NCI-H2029 (cell line): Measurements from ENCODE around the gene MAPK6.
"Not testable (repeated sequence)": the region's sequence is repeated elsewhere in the genome, so short reads cannot be mapped to it uniquely, and the experiment has no call there.

Source experiments
- DNase-seq: peaks from one replicate; lab custom pipeline; 2025; lab: John Stamatoyannopoulos, UW

Gene MAPK6

DNA sequence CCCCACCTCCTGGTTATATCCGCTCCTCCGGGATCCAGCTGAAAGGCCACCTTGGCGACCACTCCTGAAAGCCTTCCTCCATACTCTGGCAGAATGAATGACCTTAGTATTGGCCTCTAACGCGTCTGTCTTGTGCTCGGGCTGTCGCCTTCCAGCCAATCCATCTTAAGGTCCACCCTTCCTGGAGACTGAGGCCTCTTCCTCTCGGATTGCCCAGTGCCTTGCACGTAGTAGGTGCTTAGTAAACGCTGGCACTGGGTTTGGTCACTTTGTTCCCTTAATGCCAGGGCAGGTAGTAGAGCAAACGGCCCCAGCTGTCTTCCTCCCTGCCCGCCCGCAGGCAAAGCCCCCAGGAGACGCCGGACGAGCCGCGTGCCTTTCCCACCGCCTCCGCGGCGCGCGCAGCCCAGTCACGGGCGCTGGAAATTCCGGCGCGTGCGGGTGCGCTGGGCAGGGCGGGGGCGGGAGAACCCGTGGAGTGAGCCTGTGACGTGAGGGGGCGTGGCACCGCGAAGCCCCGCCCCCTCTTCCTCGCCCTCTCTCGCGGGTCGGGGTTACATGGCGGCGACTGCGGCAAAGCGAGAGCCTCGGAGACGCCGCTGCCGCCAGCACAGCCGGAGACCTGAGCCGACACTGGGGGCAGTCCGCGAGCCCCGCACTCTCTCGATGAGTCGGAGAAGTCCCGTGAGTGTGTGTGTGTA is at the start of gene MAPK6:
TSS of gene MAPK6 (plus strand) at position 527 of the 701 bp plus-strand sequence. CDS start 27,242 bp downstream, outside the sequence.
- peak; percentile 59 for DNase-seq

DNA sequence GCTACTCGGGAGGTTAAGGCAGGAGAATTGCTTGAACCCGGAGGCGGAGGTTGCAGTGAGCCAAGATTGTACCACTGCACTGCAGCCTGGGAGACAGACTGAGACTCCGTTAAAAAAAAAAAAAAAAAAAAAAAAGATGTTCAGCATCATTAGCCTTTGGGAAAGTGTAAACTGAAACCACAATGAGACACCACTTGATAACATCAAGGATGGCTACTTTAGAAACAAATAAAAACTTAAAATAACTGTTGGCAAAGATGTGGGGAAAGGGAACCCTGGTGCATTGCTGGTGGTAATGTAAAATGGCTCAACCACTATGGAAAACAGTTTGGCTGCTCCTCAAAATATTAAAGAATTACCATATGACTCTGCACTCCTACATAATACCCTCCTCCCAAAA is 49.3 kb upstream of the MAPK6 start:
- no peak for DNase-seq

- no peak for DNase-seq
These were observed 48.7 kb upstream of the MAPK6 start for GRCh38 chr15:51970132-51970817.

GRCh38 chr15:51971032-51971374 is 48.0 kb upstream of the MAPK6 start:
- no peak for DNase-seq

- DNase-seq = peak; percentile 88
These were observed 47.5 kb upstream of the MAPK6 start, which contains the start of gene LEO1 for GRCh38 chr15:51971375-51972133. TSS of gene LEO1 (minus strand) at chr15:51971778. CDS start at chr15:51971745, 33 bp downstream.

GRCh38 chr15:51973220-51973619 is 45.8 kb upstream of the MAPK6 start:
- DNase-seq = no peak

DNA sequence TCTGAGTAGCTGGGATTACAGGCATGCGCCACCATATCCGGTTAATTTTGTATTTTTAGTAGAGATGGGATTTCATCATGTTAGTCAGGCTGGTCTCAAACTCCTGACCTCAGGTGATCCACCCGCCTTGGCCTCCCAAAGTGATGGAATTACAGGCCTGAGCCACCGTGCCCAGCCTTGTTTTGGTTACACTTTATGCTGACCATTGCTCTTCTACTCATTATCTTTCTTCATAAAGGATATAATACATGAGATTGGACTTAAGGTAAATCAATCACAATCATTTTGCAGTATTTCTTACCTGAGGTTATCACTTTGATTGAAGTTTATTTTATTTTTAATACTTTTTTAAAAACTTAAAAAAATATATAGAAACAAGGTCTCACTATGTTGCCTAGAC is 45.2 kb upstream of the MAPK6 start:
- DNase-seq = no peak

GRCh38 chr15:51982013-51982769 is 36.8 kb upstream of the MAPK6 start:
- DNase-seq = peak; percentile 49

DNA sequence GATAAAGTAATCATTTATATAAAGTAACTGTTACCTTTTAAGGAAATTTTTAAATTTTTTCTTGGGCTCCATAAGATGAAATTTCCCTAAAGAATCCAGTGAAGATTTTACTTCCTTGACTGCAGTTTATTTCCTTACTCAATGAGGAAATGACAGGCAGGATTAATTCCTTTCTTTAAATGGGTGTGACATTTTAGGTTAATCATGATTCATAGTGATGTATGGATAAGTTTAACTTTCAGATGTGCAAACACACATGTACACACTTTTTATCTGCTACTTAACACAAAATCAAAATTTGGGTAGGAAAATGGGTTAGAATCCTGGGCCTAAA is 36.3 kb upstream of the MAPK6 start:
- DNase-seq = no peak

DNA sequence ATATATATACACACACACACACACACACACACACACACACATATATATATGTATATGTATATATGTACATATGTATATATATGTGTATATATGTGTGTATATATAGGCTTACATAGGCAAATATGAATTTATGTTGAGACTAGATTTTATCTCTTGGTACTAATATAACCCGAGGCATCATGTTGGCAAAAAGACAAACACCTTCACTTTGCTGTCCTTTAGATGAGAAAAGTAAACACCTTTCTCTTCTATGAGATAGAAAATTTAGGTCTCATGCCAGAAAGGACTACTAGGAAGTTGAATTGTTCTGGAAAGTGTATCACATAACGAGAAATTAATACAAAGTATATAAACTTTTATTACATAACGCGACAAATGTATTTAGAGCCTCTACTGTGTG is 27.9 kb upstream of the MAPK6 start:
- peak; percentile 16 for DNase-seq

DNA sequence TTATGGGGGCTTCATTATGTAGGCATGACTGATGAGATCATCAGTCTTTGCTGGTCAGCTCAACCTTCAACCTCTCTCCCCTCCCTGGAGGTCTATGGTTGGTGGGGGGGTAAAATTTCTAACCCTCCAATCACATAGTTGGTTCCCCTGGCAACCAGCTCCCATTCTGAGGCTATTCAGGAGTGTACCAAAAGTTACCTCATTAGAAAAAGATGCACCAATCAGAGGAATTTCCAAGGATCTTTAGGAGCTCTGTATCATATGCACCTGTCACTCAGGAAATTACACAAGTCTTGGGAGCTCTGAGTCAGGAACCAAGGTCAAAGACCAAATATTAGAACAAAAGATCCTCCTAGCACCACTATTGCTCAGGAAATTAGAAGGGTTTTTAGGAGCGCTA is 26.1 kb upstream of the MAPK6 start:
- no peak for DNase-seq

- no peak for DNase-seq
These were observed 16.7 kb upstream of the MAPK6 start for GRCh38 chr15:52002351-52002750.

GRCh38 chr15:52003089-52003488 is 15.9 kb upstream of the MAPK6 start:
- not testable (repeated sequence) for DNase-seq

GRCh38 chr15:52003710-52004109 is 15.3 kb upstream of the MAPK6 start:
- no peak for DNase-seq

- DNase-seq = no peak
These were observed 14.2 kb upstream of the MAPK6 start for GRCh38 chr15:52004806-52005205.

GRCh38 chr15:52005748-52006701 is 13.0 kb upstream of the MAPK6 start:
- DNase-seq = no peak

DNA sequence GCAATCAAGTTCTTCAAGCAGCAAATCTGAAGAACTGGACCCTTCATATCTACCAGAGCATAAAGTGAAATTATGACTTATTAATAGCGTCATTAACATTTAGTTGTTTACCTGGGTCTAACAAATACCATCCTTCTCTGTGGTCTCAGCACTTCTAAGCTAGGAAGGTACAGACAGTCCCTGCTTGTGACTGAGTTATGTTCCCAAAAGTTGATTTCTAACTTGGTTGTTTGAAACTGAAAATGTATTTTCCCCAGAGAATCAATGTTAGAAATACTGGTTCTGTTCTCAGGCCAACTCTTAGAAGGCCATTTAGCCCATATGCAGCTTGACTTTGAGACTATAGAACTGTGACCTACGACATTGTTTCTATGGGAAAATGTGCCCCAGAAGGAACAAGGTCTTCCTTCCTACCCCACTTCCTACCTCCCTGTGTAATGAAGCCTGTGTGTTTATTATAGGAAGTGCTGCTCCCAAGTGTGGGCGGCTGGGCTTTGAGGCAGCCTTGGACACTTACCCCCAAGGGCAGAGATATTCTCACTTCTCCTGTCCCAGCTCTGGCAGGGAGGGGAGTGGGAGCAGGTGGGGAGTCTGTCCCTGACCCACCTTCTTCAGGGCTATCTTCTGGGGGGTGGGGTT is 12.2 kb upstream of the MAPK6 start:
- DNase-seq = no peak

- no peak for DNase-seq
These were observed 10.7 kb upstream of the MAPK6 start for GRCh38 chr15:52008359-52008697.

DNA sequence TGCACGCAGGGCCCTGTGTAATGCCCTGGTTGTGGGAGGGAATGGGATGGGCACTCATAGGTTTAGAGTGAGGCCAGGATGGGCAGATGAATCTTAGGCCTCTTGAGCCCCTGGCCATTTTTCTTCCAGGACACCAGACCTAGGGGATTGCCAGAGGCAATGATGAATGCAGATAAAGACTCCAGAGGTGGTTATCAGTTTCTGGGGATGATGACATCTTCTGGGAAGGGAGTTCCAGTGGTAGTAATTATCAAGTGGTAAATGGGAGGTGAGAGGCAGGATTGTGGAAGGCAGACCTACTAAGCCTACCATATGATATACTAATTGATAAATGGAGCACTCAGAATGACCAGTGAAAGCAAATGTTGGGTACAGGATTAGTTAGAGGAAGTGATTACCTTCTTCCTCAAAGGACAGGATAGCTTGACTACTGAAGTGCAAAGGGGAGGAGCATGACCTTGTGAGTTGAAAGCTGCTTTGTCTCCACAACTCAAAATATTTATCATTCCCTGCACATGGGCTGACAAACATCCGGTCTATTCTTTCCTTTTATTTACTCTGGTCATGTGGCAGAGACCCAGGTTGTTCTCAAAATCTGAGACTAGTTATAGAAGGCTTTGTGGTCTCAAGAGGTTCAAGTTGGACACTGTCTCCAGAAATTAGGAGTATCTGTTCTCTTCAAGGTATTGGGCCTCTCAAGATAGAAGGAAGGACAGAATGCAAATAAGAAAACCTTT is 10.2 kb upstream of the MAPK6 start:
- DNase-seq = peak; percentile 83
